Measurements from ENCODE around the gene KANSL2. TPM values are rescaled to one million over a fixed set of nuclear protein-coding genes. Genes with fewer than 3 reads are reported as not detected.
"Not testable (repeated sequence)": the region's sequence is repeated elsewhere in the genome, so short reads cannot be mapped to it uniquely, and the experiment has no call there.

KANSL2 gene
- total RNA-seq, 1 experiment from 2014 or later = 56.3 TPM

- Histone ChIP-seq H3K9me3 (no peaks in the 10 kb centered on the region), H3K27me3 (no peaks in the 10 kb centered on the region), H3K36me3 (peaks cover 58% of the 10 kb centered on the region), H3K4me3 (no peak overlapping the region)
- no peak for DNase-seq
Observed at GRCh38 chr12:48688836-48689235, 6.8 kb upstream of the KANSL2 start.

- DNase-seq = no peak
- no peaks in the 10 kb centered on the region for H3K27me3 ChIP-seq
- no peaks in the 10 kb centered on the region for H3K9me3 ChIP-seq
Observed at GRCh38 chr12:48687592-48687991, 5.6 kb upstream of the KANSL2 start.

DNA sequence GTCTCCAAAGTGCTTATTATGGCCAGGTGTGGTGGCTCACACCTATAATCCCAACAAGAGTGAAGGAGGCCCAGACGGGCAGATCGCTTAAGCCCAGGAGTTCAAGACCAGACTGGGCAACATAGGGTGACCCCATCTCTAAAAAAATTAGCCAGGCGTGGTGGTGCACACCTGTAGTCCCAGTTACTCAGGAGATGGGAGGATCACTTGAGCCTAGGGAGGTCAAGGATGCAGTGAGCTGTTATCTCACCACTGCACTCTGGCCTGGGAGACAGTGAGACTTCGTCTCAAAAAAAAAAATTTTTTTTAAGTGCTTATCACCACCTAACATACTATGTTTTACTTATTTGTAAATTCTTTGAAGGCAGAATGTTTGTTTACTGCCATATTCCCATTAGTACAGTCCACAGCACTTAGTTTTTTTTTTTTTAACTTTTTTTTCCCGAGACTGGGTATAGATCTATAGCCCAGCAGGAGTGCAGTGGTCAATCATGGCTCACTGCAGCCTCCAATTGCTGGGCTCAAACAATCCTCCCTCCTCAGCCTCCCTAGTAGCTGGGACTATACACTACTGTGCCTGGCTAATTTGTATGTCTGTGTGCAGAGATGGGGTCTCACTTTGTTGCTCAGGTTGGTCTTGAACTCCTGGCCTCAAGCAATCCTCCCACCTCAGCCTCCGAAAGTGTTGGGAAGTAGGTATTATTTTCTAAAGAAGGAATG lies 4.7 kb upstream of the KANSL2 start:
- no peak for DNase-seq
- Histone ChIP-seq H3K27me3 (no peaks in the 10 kb centered on the region), H3K36me3 (peaks cover 41% of the 10 kb centered on the region), H3K9me3 (no peaks in the 10 kb centered on the region), H3K4me3 (no peak overlapping the region)

More at GRCh38 chr12:48687592-48687991, 5.6 kb upstream of the KANSL2 start:
- peaks cover 45% of the 10 kb centered on the region for H3K36me3 ChIP-seq
- H3K4me3 ChIP-seq = no peak overlapping the region

- H3K4me3 ChIP-seq = no peak overlapping the region
- no peaks in the 10 kb centered on the region for H3K27me3 ChIP-seq
- peaks cover 36% of the 10 kb centered on the region for H3K36me3 ChIP-seq
- no peaks in the 10 kb centered on the region for H3K9me3 ChIP-seq
- no peak for DNase-seq
Observed at GRCh38 chr12:48686037-48686595, 4.1 kb upstream of the KANSL2 start.

DNA sequence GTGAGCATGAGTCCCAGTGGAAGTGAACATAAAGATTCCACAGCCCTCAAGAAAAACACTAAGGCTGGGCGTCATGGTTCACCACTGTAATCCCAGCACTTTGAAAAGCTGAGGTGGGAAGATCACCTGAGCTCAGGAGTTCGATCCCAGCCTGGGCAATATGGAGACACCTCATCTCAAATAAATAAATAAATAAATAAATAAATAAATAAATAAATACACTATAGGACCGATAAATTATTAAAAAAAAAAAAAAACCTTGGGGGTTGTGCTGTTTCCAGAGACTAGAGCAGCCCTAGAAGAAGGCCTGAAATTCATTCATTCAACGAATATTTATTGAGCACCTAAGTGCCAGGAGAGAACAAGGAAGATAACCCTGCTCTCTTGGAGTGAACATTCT lies 1.5 kb upstream of the KANSL2 start:
- H3K9me3 ChIP-seq = no peaks in the 10 kb centered on the region
- no peak for DNase-seq
- peaks cover 34% of the 10 kb centered on the region for H3K36me3 ChIP-seq
- H3K4me3 ChIP-seq = no peak overlapping the region
- no peaks in the 10 kb centered on the region for H3K27me3 ChIP-seq

- DNase-seq = no peak
Observed at GRCh38 chr12:48682927-48683326, 889 bp upstream of the KANSL2 start.

DNA sequence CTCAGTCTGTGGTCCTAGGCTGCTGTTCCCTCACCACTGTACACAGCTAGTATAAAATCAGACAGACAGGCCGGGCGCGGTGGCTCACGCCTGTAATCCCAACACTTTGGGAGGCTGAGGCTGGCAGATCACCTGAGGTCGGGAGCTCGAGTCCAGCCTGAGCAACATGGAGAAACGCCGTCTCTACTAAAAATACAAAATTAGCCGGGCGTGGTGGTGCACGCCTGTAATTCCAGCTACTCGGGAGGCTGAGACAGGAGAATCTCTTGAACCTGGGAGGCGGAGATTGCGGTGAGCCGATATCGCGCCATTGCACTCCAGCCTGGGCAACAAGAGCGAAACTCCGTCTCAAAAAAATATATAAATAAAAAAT lies 481 bp upstream of the KANSL2 start:
- not testable (repeated sequence) for H3K9me3 ChIP-seq, DNase-seq, H3K27me3 ChIP-seq
- Histone ChIP-seq H3K4me3 (peak overlapping the region; percentile 99), H3K36me3 (peaks cover 35% of the 10 kb centered on the region)

More at GRCh38 chr12:48682927-48683326, 889 bp upstream of the KANSL2 start:
- Histone ChIP-seq H3K9me3 (no peaks in the 10 kb centered on the region), H3K36me3 (peaks cover 36% of the 10 kb centered on the region), H3K4me3 (peak overlapping the region; percentile 99), H3K27me3 (no peaks in the 10 kb centered on the region)

DNA sequence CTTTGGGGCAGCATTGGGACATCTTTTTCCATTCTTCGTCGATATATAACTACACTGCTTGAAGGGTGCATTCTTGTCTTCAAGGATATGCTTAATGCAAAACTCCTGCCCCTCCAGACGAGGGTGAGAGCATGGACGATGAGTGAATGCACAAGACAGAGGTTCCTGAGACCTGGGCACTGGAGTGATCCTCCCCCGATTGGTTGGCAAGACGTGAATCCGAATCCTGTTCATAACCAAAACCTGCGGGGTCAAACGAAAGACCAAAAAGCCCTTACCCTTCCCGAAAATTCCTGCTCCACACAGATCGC lies 684 bp downstream of the KANSL2 start:
- peaks cover 47% of the 10 kb centered on the region for H3K36me3 ChIP-seq
- peak overlapping the region; percentile 99 for H3K4me3 ChIP-seq
- no peak for DNase-seq
- no peaks in the 10 kb centered on the region for H3K27me3 ChIP-seq
- no peaks in the 10 kb centered on the region for H3K9me3 ChIP-seq

- no peak for DNase-seq
- H3K4me3 ChIP-seq = peak overlapping the region; percentile 99
- H3K27me3 ChIP-seq = no peaks in the 10 kb centered on the region
- peaks cover 52% of the 10 kb centered on the region for H3K36me3 ChIP-seq
- H3K9me3 ChIP-seq = no peaks in the 10 kb centered on the region
Observed at GRCh38 chr12:48680861-48681260, 1.2 kb downstream of the KANSL2 start.

DNA sequence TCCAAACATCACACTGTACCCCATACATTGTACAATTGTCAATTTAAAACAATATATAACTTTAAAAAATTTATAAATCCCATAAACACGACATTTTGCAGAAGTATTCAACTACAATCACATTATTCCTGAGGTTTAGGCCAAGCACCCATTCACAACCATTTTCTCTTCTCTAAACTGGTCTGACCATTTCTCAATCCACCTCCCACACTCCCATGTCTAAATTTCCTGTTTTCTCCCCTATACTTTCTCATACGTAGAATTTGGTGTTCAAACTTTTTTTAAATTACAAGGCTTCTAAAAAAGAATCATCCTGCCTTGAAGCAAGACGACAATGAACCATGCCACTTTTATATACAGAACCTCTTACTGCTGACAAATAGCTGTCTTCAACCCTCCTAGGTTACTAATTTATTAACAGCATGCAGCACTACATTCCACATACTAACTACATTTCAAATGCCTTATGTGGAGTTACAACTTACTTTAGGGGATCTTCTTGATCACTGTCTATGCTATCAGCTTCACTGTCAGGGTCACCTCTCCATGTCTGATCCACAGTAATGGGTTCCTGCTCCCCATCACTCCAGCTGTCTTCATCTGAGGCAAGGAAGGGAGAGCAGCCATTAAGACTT lies 3.4 kb downstream of the KANSL2 start:
- peaks cover 69% of the 10 kb centered on the region for H3K36me3 ChIP-seq
- H3K27me3 ChIP-seq = no peaks in the 10 kb centered on the region
- H3K4me3 ChIP-seq = peak overlapping the region; percentile 1; the same call in 1 of the 2 replicates
- no peaks in the 10 kb centered on the region for H3K9me3 ChIP-seq
- no peak for DNase-seq

- Histone ChIP-seq H3K9me3 (no peaks in the 10 kb centered on the region), H3K36me3 (peaks cover 84% of the 10 kb centered on the region), H3K27me3 (no peaks in the 10 kb centered on the region), H3K4me3 (no peak overlapping the region)
- peak; percentile 19 for DNase-seq
Observed at GRCh38 chr12:48671231-48671856, 10.7 kb downstream of the KANSL2 start.

DNA sequence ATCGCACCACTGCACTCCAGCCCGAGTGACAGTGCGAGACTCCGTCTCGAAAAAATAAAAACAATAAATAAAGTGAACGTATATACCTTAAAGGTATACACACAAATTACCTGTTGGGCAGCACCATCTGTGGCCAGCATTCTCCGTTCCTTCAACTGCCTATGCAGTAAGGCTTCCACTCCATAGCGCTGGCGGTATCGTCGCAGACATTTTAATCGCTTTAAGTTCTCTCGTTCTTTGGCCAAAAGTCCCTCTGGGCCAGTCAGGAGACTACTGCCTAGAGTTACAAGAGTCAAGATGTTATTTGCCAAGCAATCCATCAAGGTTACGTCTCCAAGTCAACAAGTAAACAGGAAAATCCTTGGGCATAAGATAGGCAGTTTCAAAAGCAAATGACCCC lies 13.0 kb downstream of the KANSL2 start:
- Histone ChIP-seq H3K27me3 (no peaks in the 10 kb centered on the region), H3K36me3 (peaks cover 77% of the 10 kb centered on the region), H3K9me3 (no peaks in the 10 kb centered on the region), H3K4me3 (no peak overlapping the region)
- DNase-seq = no peak

DNA sequence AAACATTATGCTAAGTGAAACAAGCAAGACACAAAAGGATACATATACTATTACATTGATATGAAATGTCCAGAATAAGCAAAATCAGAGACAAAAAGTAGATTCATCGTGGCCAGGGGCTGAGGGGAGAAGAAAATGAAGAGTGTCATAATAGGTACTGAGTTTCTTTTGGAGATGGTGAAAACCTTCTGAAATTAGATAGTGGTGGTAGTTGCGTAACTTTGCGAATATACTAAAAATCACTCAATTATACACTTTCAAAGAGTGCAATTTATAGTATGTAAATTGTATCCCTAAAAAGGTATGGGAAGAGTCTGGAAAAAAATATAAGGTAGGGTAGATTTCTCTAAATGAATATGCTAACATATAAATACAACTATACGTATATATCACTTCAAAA lies 22.2 kb downstream of the KANSL2 start:
- no peaks in the 10 kb centered on the region for H3K9me3 ChIP-seq
- no peaks in the 10 kb centered on the region for H3K27me3 ChIP-seq
- H3K36me3 ChIP-seq = peaks cover 74% of the 10 kb centered on the region
- DNase-seq = no peak
- H3K4me3 ChIP-seq = no peak overlapping the region

- no peak for DNase-seq
- Histone ChIP-seq H3K36me3 (peaks cover 79% of the 10 kb centered on the region), H3K9me3 (no peaks in the 10 kb centered on the region), H3K27me3 (no peaks in the 10 kb centered on the region), H3K4me3 (no peak overlapping the region)
Observed at GRCh38 chr12:48651681-48652080, 30.4 kb downstream of the KANSL2 start.

- H3K36me3 ChIP-seq = peaks cover 47% of the 10 kb centered on the region
- not testable (repeated sequence) for H3K4me3 ChIP-seq, H3K27me3 ChIP-seq, DNase-seq, H3K9me3 ChIP-seq
Observed at GRCh38 chr12:48645354-48645753, 36.7 kb downstream of the KANSL2 start.

GRCh38 chr12:48643011-48643410 lies 39.0 kb downstream of the KANSL2 start:
- no peaks in the 10 kb centered on the region for H3K9me3 ChIP-seq
- peaks cover 30% of the 10 kb centered on the region for H3K36me3 ChIP-seq
- no peak overlapping the region for H3K4me3 ChIP-seq
- no peaks in the 10 kb centered on the region for H3K27me3 ChIP-seq
- no peak for DNase-seq

DNA sequence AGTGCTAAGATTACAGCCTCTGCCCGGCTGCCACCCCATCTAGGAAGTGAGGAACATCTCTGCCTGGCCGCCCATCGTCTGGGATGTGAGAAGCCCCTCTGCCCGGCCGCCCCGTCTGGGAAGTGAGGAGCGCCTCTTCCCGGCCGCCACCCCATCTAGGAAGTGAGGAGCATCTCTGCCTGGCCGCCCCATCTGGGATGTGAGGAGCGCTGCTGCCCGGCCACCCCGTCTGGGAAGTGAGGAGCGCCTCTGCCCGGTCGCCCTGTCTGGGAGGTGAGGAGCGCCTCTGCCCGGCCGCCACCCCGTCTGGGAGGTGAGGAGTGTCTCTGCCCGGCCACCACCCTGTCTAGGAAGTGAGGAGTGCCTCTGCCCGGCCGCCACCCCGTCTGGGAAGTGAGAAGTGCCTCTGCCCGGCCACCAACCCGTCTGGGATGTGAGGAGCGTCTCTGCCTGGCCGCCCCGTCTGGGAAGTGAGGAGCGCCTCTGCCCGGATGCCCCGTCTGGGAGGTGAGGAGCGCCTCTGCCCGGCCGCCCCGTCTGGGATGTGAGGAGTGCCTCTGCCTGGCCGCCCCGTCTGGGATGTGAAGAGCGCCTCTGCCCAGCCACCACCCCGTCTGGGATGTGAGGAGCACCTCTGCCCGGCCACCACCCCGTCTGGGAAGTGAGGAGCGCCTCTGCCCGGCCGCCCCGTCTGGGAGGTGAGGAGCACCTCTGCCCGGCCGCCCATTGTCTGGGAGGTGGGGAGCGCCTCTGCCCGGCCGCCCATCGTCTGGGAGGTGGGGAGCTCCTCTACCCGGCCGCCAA lies 40.1 kb downstream of the KANSL2 start:
- H3K9me3 ChIP-seq, H3K4me3 ChIP-seq, H3K27me3 ChIP-seq, DNase-seq: not testable (repeated sequence)
- H3K36me3 ChIP-seq = peaks cover 22% of the 10 kb centered on the region

Measured in MG63 (cell line).